IMR-90 (cell line): ENCODE data around the gene TP63. TPM values are rescaled to one million over a fixed set of nuclear protein-coding genes. Genes with fewer than 3 reads are reported as not detected.

Experiments used
- ATAC-seq: fragments of 200-7000 bp; cut with Tn5 transposase; 2 replicates; pipeline ENCODE4 v1.9.1; 2020; ENCODE audit warnings: low read depth, mild to moderate bottlenecking, moderate library complexity
- BruUV-seq: library from RNA; stranded (reverse); fragments of 400-500 nt; replicated peaks from 2 replicates; lab custom pipeline; 2021; lab: Mats Ljungman, UMichigan
- CTCF ChIA-PET: fragments of 300-600 bp; formaldehyde crosslinking; extraction: SDS; loops from one replicate; lab custom pipeline; 2021; ENCODE audit warnings: antibody characterized with exemption; lab: Yijun Ruan, JAX
- POLR2A ChIA-PET: fragments of 300-600 bp; sonication (Branson Sonifier 250); formaldehyde crosslinking; loops from one replicate; lab custom pipeline; 2022; ENCODE audit warnings: antibody characterized with exemption; ENCODE audit not compliant: unreplicated experiment; lab: Charles Lee
- DNase-seq: peaks from one replicate; pipeline ENCODE4 v3.0.0; 2013
- H2AFZ ChIP-seq: replicated peaks from 2 replicates; pipeline ENCODE3; 2013; ENCODE audit warnings: low read length, mild to moderate bottlenecking; ENCODE audit not compliant: poor library complexity
- H2AK5ac ChIP-seq: 2 replicates; pipeline ENCODE4 v1.6.1; 2013; ENCODE audit warnings: low read depth, low read length, inconsistent platforms
- H2AK9ac ChIP-seq: replicated peaks from 2 replicates; pipeline ENCODE3; 2013; ENCODE audit warnings: mild to moderate bottlenecking, low read depth, low read length, moderate library complexity; ENCODE audit not compliant: poor library complexity
- H2BK120ac ChIP-seq: 2 replicates; pipeline ENCODE4 v1.6.1; 2013; ENCODE audit warnings: low read depth, low read length, inconsistent platforms
- H2BK15ac ChIP-seq: 3 replicates; pipeline ENCODE4 v1.6.1; 2013; ENCODE audit warnings: low read depth, low read length, inconsistent platforms
- H2BK20ac ChIP-seq: 2 replicates; pipeline ENCODE4 v1.6.1; 2013; ENCODE audit warnings: low read depth, mild to moderate bottlenecking, inconsistent platforms, low read length, moderate library complexity
- H2BK5ac ChIP-seq: 2 replicates; pipeline ENCODE4 v1.6.1; 2013; ENCODE audit warnings: mild to moderate bottlenecking, low read depth, low read length, inconsistent platforms; ENCODE audit not compliant: poor library complexity, severe bottlenecking
- H3K14ac ChIP-seq: replicated peaks from 2 replicates; pipeline ENCODE4 v1.6.1; 2013; ENCODE audit warnings: low read depth, low read length, inconsistent platforms
- H3K18ac ChIP-seq: 2 replicates; pipeline ENCODE4 v1.6.1; 2013; ENCODE audit warnings: low read depth, low read length, control low read depth
- H3K23ac ChIP-seq: 2 replicates; pipeline ENCODE4 v1.6.1; 2013; ENCODE audit warnings: low read depth, low read length, inconsistent platforms
- H3K27ac ChIP-seq: 2 replicates; pipeline ENCODE4 v1.5.1; 2013; ENCODE audit warnings: mild to moderate bottlenecking, control low read depth, low read length; ENCODE audit not compliant: insufficient read depth
- H3K27me3 ChIP-seq: 2 replicates; pipeline ENCODE4 v1.6.1; 2013; ENCODE audit warnings: low read length; ENCODE audit not compliant: control insufficient read depth, insufficient read depth
- H3K36me3 ChIP-seq: 2 replicates; pipeline ENCODE4 v1.6.1; 2013; ENCODE audit warnings: low read length, mixed read lengths; ENCODE audit not compliant: control insufficient read depth, insufficient read depth
- H3K4ac ChIP-seq: 2 replicates; pipeline ENCODE4 v1.6.1; 2013; ENCODE audit warnings: low read depth, low read length, inconsistent platforms
- H3K4me1 ChIP-seq: 2 replicates; pipeline ENCODE4 v1.6.1; 2013; ENCODE audit warnings: low read length, mixed read lengths; ENCODE audit not compliant: control insufficient read depth, insufficient read depth
- H3K4me2 ChIP-seq: 2 replicates; pipeline ENCODE4 v1.6.1; 2013; ENCODE audit warnings: low read depth, mild to moderate bottlenecking, control low read depth, low read length, moderate library complexity
- H3K4me3 ChIP-seq: 2 replicates; pipeline ENCODE4 v1.5.1; 2013; ENCODE audit warnings: low read depth, mild to moderate bottlenecking, control low read depth, low read length, moderate library complexity; ENCODE audit not compliant: insufficient read depth
- H3K56ac ChIP-seq: 2 replicates; pipeline ENCODE4 v1.6.1; 2013; ENCODE audit warnings: low read length, inconsistent platforms; ENCODE audit not compliant: insufficient read depth; ENCODE audit errors: extremely low read depth
- H3K79me1 ChIP-seq, 2 experiments: 2 replicates each; pipeline ENCODE4 v1.6.1; 2013; ENCODE audit warnings: low read length in 2 of 2, inconsistent platforms in 1 of 2, low read depth in 1 of 2
- H3K9ac ChIP-seq: 2 replicates; pipeline ENCODE4 v1.6.1; 2013; ENCODE audit warnings: low read depth, low read length, control low read depth
- H3K9me1 ChIP-seq: 2 replicates; pipeline ENCODE4 v1.6.1; 2013; ENCODE audit warnings: low read length, inconsistent platforms; ENCODE audit not compliant: insufficient read depth
- H3K9me3 ChIP-seq: 2 replicates; pipeline ENCODE4 v1.6.1; 2013; ENCODE audit warnings: low read length; ENCODE audit not compliant: control insufficient read depth, insufficient read depth
- H4K20me1 ChIP-seq: 2 replicates; pipeline ENCODE4 v1.6.1; 2013; ENCODE audit warnings: low read length, inconsistent platforms; ENCODE audit not compliant: insufficient read depth
- H4K5ac ChIP-seq: 2 replicates; pipeline ENCODE4 v1.6.1; 2013; ENCODE audit warnings: mild to moderate bottlenecking, low read depth, low read length, control low read depth
- H4K8ac ChIP-seq, 2 experiments: 2 replicates each; pipeline ENCODE4 v1.6.1; 2013; ENCODE audit warnings: low read depth in 2 of 2, low read length in 2 of 2, control low read depth in 1 of 2, inconsistent platforms in 1 of 2
- H4K91ac ChIP-seq: 2 replicates; pipeline ENCODE4 v1.6.1; 2013; ENCODE audit warnings: low read depth, low read length, inconsistent platforms; ENCODE audit not compliant: insufficient read depth
- BHLHE40 ChIP-seq: fragments of 150-350 bp; IDR thresholded peaks from 2 replicates; pipeline ENCODE4 v1.6.1; 2016; ENCODE audit warnings: mild to moderate bottlenecking, low read depth, low read length
- MAFK ChIP-seq: IDR thresholded peaks from 2 replicates; pipeline ENCODE4 v1.6.1; 2012; ENCODE audit warnings: low read depth, low read length, improper control_type of control experiment
- MAZ ChIP-seq: IDR thresholded peaks from 2 replicates; pipeline ENCODE4 v1.6.1; 2012; ENCODE audit warnings: low read depth, mild to moderate bottlenecking, low read length, improper control_type of control experiment, moderate library complexity, borderline replicate concordance
- MXI1 ChIP-seq: IDR thresholded peaks from 2 replicates; pipeline ENCODE4 v1.6.1; 2012; ENCODE audit warnings: low read depth, mild to moderate bottlenecking, low read length, moderate library complexity, borderline replicate concordance
- NFE2L2 ChIP-seq: fragments of 150-350 bp; IDR thresholded peaks from 2 replicates; pipeline ENCODE4 v1.6.1; 2016; ENCODE audit warnings: low read depth, mild to moderate bottlenecking, low read length
- RCOR1 ChIP-seq: IDR thresholded peaks from 2 replicates; pipeline ENCODE4 v1.6.1; 2012; ENCODE audit warnings: mild to moderate bottlenecking, low read length, improper control_type of control experiment; ENCODE audit not compliant: insufficient replicate concordance
- RFX5 ChIP-seq: IDR thresholded peaks from 2 replicates; pipeline ENCODE4 v1.8.0; 2012; ENCODE audit warnings: low read depth, mild to moderate bottlenecking, low read length, moderate library complexity
- SMC3 ChIP-seq: fragments of 150-350 bp; IDR thresholded peaks from 2 replicates; pipeline ENCODE4 v1.6.1; 2016; ENCODE audit warnings: low read depth, mild to moderate bottlenecking, antibody characterized with exemption, low read length, moderate library complexity
- WGBS, 2 experiments: methylation state at CpG; one replicate each; pipeline versions ENCODE4 v1.1.5 to v1.1.7; 2013; ENCODE audit warnings: missing lambda C conversion rate in 2 of 2; ENCODE audit not compliant: insufficient read length in 1 of 2; ENCODE audit errors: extremely low coverage in 2 of 2; 5-methylcytosine and 5-hydroxymethylcytosine counted together
- dilution Hi-C: fragments of 300-500 bp; cut with HindIII; formaldehyde crosslinking; loops from one replicate; pipeline ENCODE4 v1.14.3; 2018; ENCODE audit warnings: low sequenced_read_pairs; ENCODE audit not compliant: unreplicated experiment
- in situ Hi-C: fragments of 300-500 bp; cut with MboI; formaldehyde crosslinking; loops from 3 replicates; pipeline ENCODE4 v1.14.3; 2019; ENCODE audit warnings: low sequenced_read_pairs, inconsistent platforms, mixed read lengths
- intact Hi-C: fragments of 100-400 bp; cut with micrococcal nuclease; formaldehyde crosslinking; loops from 2 replicates; pipeline ENCODE4 v1.10.0; 2022
- polyA plus RNA-seq, 3 experiments: library from polyadenylated mRNA; depleted of rRNA; stranded (reverse); fragments of >200 nt; gene quantifications; 2 replicates each; pipeline ENCODE4 v1.2.3, GENCODE V29; 2012; ENCODE audit warnings: low replicate concordance in 1 of 3
- total RNA-seq: library from RNA; depleted of rRNA; stranded (reverse); fragments of >200 nt; gene quantifications from 2 replicates; pipeline ENCODE4 v1.2.3, GENCODE V29; 2012
- TF ChIP-seq, protein P1 (sequence below): fragments of 150-350 bp; IDR thresholded peaks from 2 replicates; pipeline ENCODE4 v1.6.1; 2016; ENCODE audit warnings: low read depth, mild to moderate bottlenecking, low read length, moderate library complexity, borderline replicate concordance
- TF ChIP-seq, protein P2 (sequence below): conservative IDR thresholded peaks from 2 replicates; pipeline ENCODE4 v1.5.1; 2012; ENCODE audit warnings: mild to moderate bottlenecking, low read depth, low read length, improper control_type of control experiment
- TF ChIP-seq, protein P3 (sequence below): fragments of 150-350 bp; IDR thresholded peaks from 2 replicates; pipeline ENCODE4 v1.6.1; 2017; ENCODE audit warnings: mild to moderate bottlenecking, antibody characterized with exemption, low read length, low read depth

TP63 gene
- total and polyA plus RNA-seq, 2 of the 4 experiments (the other 2 are of a cell fraction): not detected

DNA sequence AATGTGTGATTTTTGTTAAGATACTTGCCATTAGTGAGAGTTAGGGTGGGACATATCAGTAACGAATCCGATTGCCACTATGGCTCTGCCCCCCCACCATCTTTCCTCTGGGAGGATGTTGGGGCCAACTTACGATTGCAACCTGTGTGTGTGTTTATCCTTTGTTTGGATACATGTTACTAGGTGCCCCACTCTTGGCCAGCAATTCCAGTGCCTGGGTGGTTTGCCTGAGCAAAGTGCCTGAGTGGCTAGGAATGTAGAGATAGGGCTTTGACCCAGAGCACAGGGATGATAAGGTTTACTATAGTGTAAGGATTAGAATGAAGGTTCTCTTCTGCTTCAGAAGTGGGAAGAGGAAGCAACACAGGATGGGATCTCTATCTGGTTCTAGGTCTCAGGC is 231.8 kb downstream of the TP63 start:
- Histone ChIP-seq H2AK9ac (no peak overlapping the region), H3K4me1 (no peaks in the 10 kb centered on the region), H4K8ac (no peak overlapping the region), H2AK5ac (no peak overlapping the region), H3K27me3 (peaks cover 3% of the 10 kb centered on the region; the same call in 1 of the 2 replicates), H3K9me1 (no peaks in the 10 kb centered on the region), H4K20me1 (no peaks in the 10 kb centered on the region), H3K36me3 (no peaks in the 10 kb centered on the region), H3K14ac (no peak overlapping the region), H2AFZ (no peak overlapping the region), H2BK120ac (no peak overlapping the region), H3K23ac (no peak overlapping the region), H3K56ac (no peak overlapping the region), H3K9ac (no peak overlapping the region), H2BK20ac (no peak overlapping the region), H3K79me1 (no peaks in the 10 kb centered on the region), H2BK5ac (no peak overlapping the region), H2BK15ac (no peak overlapping the region), H4K91ac (no peak overlapping the region), H3K4ac (no peak overlapping the region), H4K5ac (no peak overlapping the region), H3K4me3 (no peak overlapping the region), H3K27ac (no peak overlapping the region), H3K4me2 (no peak overlapping the region), H3K18ac (no peak overlapping the region), H3K9me3 (no peaks in the 10 kb centered on the region)
- ATAC-seq: no peak
- POLR2A ChIA-PET: no interaction called here
- in situ Hi-C loops: no loop called here
- no CpG with 5 or more reads among the region's 3 CpGs for WGBS, 2 experiments
- no TSS peak for BruUV-seq
- intact Hi-C loops: no loop called here
- TF ChIP-seq RFX5 (no peak), MAZ (no peak), MXI1 (no peak), SMC3 (no peak), MAFK (no peak), NFE2L2 (no peak), RCOR1 (no peak), BHLHE40 (no peak)
- TF ChIP-seq, protein P1, sequence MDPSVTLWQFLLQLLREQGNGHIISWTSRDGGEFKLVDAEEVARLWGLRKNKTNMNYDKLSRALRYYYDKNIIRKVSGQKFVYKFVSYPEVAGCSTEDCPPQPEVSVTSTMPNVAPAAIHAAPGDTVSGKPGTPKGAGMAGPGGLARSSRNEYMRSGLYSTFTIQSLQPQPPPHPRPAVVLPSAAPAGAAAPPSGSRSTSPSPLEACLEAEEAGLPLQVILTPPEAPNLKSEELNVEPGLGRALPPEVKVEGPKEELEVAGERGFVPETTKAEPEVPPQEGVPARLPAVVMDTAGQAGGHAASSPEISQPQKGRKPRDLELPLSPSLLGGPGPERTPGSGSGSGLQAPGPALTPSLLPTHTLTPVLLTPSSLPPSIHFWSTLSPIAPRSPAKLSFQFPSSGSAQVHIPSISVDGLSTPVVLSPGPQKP: no peak
- TF ChIP-seq, protein P2, sequence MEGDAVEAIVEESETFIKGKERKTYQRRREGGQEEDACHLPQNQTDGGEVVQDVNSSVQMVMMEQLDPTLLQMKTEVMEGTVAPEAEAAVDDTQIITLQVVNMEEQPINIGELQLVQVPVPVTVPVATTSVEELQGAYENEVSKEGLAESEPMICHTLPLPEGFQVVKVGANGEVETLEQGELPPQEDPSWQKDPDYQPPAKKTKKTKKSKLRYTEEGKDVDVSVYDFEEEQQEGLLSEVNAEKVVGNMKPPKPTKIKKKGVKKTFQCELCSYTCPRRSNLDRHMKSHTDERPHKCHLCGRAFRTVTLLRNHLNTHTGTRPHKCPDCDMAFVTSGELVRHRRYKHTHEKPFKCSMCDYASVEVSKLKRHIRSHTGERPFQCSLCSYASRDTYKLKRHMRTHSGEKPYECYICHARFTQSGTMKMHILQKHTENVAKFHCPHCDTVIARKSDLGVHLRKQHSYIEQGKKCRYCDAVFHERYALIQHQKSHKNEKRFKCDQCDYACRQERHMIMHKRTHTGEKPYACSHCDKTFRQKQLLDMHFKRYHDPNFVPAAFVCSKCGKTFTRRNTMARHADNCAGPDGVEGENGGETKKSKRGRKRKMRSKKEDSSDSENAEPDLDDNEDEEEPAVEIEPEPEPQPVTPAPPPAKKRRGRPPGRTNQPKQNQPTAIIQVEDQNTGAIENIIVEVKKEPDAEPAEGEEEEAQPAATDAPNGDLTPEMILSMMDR: no peak
- TF ChIP-seq, protein P3, sequence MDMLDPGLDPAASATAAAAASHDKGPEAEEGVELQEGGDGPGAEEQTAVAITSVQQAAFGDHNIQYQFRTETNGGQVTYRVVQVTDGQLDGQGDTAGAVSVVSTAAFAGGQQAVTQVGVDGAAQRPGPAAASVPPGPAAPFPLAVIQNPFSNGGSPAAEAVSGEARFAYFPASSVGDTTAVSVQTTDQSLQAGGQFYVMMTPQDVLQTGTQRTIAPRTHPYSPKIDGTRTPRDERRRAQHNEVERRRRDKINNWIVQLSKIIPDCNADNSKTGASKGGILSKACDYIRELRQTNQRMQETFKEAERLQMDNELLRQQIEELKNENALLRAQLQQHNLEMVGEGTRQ: no peak
- dilution Hi-C loops: no loop called here
- no peak for DNase-seq
- CTCF ChIA-PET: no interaction called here
